Spleen (tissue), 11 donors: Measurements from ENCODE around the gene HRK. TPM values are rescaled to one million over a fixed set of nuclear protein-coding genes. Genes with fewer than 3 reads are reported as not detected.
"Not testable (repeated sequence)": the region's sequence is repeated elsewhere in the genome, so short reads cannot be mapped to it uniquely, and the experiment has no call there.

Experiments
- DNase-seq: peaks from one replicate; pipeline ENCODE4 v3.0.0-alpha.2; 2020
- H3K27ac ChIP-seq, 8 donors: fragments of 200-600 bp; sonication (generic) in 7 of 8; 1 replicate in 4 of 8; 2 replicates in 4 of 8; pipeline versions ENCODE4 v1.5.0 to v1.8.0; 2016 to 2021; ENCODE audit warnings: inconsistent platforms in 4 of 8, mild to moderate bottlenecking in 4 of 8, moderate library complexity in 1 of 8
- H3K27me3 ChIP-seq, 7 donors: fragments of 200-600 bp; sonication (generic) in 6 of 7; replicated peaks in 1 of 7; 1 replicate in 4 of 7; 2 replicates in 3 of 7; pipeline versions ENCODE4 v1.5.0 to v1.8.0; 2016 to 2021; ENCODE audit warnings: inconsistent platforms in 3 of 7, mild to moderate bottlenecking in 1 of 7
- H3K36me3 ChIP-seq, 6 donors: fragments of 200-600 bp; sonication (generic) in 5 of 6; 1 replicate in 4 of 6; 2 replicates in 2 of 6; pipeline versions ENCODE4 v1.5.0 to v1.8.0; 2016 to 2021; ENCODE audit warnings: inconsistent platforms in 2 of 6
- H3K4me1 ChIP-seq, 6 donors: fragments of 200-600 bp; sonication (generic) in 5 of 6; 1 replicate in 3 of 6; 2 replicates in 3 of 6; pipeline versions ENCODE4 v1.5.0 to v1.8.0; 2016 to 2021; ENCODE audit warnings: inconsistent platforms in 3 of 6
- H3K4me3 ChIP-seq, 8 donors: fragments of 200-600 bp; sonication (generic) in 7 of 8; 1 replicate in 4 of 8; 2 replicates in 4 of 8; pipeline versions ENCODE4 v1.5.0 to v1.8.0; 2016 to 2021; ENCODE audit warnings: inconsistent platforms in 4 of 8, mild to moderate bottlenecking in 4 of 8, moderate library complexity in 2 of 8
- H3K9me3 ChIP-seq, 8 donors: fragments of 200-600 bp; sonication (generic) in 7 of 8; 1 replicate in 4 of 8; 2 replicates in 4 of 8; pipeline versions ENCODE4 v1.5.0 to v1.8.0; 2016 to 2021; ENCODE audit warnings: inconsistent platforms in 4 of 8
- POLR2A ChIP-seq, 3 donors: fragments of 450-650 bp; IDR thresholded peaks; one replicate each; pipeline ENCODE4 v1.5.1; 2017; ENCODE audit warnings: antibody characterized with exemption in 3 of 3, mild to moderate bottlenecking in 1 of 3
- POLR2AphosphoS5 ChIP-seq, 3 donors: sonication (generic); formaldehyde crosslinking; IDR thresholded peaks; one replicate each; pipeline ENCODE4 v1.5.1; 2017; ENCODE audit warnings: antibody characterized with exemption in 3 of 3
- WGBS, 5 donors: extraction: QIAGEN DNeasy Blood & Tissue Kit in 3 of 5; methylation state at CpG; one replicate each; pipeline versions ENCODE4 v1.1.5 to v1.1.7; 2013 to 2018; 5-methylcytosine and 5-hydroxymethylcytosine counted together
- intact Hi-C: fragments of 100-400 bp; cut with DNase I; formaldehyde crosslinking; loops from one replicate; pipeline ENCODE4 v1.15.0; 2023; ENCODE audit warnings: low total_unique reads
- polyA plus RNA-seq, 3 donors: library from polyadenylated mRNA; stranded (reverse); fragments of 200-250 nt; gene quantifications; one replicate each; pipeline ENCODE4 v1.2.1, GENCODE V29; 2013
- total RNA-seq, 7 donors: library from RNA; depleted of rRNA in 3 of 7; stranded (reverse); fragments of >200 nt in 3 of 7; fragmentation: NEBNext Ultra II Directional in 4 of 7; extraction: Animal tissue kit (Norgen Biotek cat#: 25700) in 4 of 7; gene quantifications; one replicate each; pipeline versions ENCODE4 v1.1.0 to v1.2.1, GENCODE V29; 2016 to 2021
- TF ChIP-seq, protein P1 (sequence below), 11 experiments: fragments of 200-600 bp in 7 of 11; fragments of 450-650 bp in 4 of 11; sonication (generic) in 4 of 11; IDR thresholded peaks in 8 of 11; conservative IDR thresholded peaks in 3 of 11; 1 replicate in 7 of 11; 2 replicates in 4 of 11; pipeline versions ENCODE4 v1.4.0 to v1.8.0; 2016 to 2021; ENCODE audit warnings: antibody characterized with exemption in 11 of 11, inconsistent platforms in 4 of 11, mild to moderate bottlenecking in 1 of 11
- donor health status: healthy with polysubstance abuse.
- donor health status: DM: no; HTN: no; CAD: no; lungs with moderate emphysema.
- donor health status: DM: no; HTN: no; CAD: no.
- donor health status: Bipolar disorder and iron deficiency.
- donor health status: healthy.
- donor health status: DM: no; HTN: no; CAD: no.
- donor health status: DM: yes; HTN: yes; CAD: no.

HRK gene
- total and polyA plus RNA-seq, 10 donors: 0.07 to 0.76 (median 0.37) TPM; not detected in 1

DNA sequence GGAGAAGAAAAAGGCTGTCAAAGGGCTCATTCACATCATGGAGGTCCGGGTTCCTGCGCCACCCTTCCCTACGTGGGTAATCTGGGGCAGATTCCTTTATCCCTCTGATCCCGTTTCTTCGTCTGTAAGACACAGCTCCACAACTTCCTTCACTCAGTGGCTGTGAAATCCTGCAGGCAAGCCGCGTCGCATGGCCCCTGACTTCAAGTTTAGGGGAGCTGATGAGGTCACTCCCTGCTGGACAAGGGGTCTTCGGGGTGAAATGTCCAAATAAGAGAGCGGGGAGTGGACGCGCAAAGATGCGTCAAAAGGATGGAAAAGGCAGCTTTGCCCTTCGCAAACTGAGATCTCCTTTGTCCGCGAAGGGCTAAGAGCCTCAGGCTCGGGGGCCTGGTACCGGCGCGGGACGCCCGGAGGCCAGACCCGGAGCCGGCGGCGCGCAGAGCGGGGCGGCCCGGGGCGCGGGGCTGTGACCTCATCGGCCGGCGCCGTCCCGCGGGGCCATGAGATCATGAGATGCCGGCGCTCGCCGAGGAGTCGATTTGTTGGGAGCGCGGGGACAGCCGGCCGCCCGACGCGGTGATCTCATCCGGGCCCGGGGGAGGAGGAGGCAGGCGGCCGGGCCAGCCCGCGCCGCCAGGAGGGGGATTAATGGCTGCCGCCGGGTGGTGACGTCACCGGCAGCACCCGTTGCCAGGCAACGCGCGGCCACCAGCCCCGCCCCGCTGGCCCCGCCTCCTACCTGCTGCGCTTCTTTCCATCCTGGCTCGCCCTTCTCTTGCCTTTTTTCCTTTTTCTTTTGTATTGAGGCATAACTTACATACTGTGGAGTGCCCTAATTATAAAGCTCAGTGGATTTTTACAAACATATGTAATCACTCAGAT, 62.1 kb downstream of the HRK start:
- intact Hi-C loops: no loop called here
- TF ChIP-seq POLR2A (IDR thresholded peaks at IDR 0.05) (peak in 2 of 3 donors; percentile 15 to 21), POLR2AphosphoS5 (IDR thresholded peaks at IDR 0.05) (peak; percentile 66 to 79 (median 78))
- TF ChIP-seq, protein P1, sequence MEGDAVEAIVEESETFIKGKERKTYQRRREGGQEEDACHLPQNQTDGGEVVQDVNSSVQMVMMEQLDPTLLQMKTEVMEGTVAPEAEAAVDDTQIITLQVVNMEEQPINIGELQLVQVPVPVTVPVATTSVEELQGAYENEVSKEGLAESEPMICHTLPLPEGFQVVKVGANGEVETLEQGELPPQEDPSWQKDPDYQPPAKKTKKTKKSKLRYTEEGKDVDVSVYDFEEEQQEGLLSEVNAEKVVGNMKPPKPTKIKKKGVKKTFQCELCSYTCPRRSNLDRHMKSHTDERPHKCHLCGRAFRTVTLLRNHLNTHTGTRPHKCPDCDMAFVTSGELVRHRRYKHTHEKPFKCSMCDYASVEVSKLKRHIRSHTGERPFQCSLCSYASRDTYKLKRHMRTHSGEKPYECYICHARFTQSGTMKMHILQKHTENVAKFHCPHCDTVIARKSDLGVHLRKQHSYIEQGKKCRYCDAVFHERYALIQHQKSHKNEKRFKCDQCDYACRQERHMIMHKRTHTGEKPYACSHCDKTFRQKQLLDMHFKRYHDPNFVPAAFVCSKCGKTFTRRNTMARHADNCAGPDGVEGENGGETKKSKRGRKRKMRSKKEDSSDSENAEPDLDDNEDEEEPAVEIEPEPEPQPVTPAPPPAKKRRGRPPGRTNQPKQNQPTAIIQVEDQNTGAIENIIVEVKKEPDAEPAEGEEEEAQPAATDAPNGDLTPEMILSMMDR (IDR thresholded peaks at IDR 0.05 in 8 of 11, conservative IDR thresholded peaks at IDR 0.05 in 3 of 11): peak in 3 of 11 experiments; percentile 19 to 55 (median 54)
- 0 to 3% (median 1%) methylated on average over 35 to 70 of the region's 70 CpGs for WGBS, 5 donors
- DNase-seq: peak; percentile 95
- Histone ChIP-seq H3K27ac (peak overlapping the region; percentile 75 to 93 (median 90)), H3K36me3 (no peaks in the 10 kb centered on the region), H3K27me3 (no peaks in the 10 kb centered on the region), H3K4me3 (peak overlapping the region; percentile 44 to 84 (median 72)), H3K9me3 (peaks cover 0 to under 1% (median 0%) of the 10 kb centered on the region in 8 donors), H3K4me1 (peaks cover 13 to 28% (median 22%) of the 10 kb centered on the region in 6 donors)

DNA sequence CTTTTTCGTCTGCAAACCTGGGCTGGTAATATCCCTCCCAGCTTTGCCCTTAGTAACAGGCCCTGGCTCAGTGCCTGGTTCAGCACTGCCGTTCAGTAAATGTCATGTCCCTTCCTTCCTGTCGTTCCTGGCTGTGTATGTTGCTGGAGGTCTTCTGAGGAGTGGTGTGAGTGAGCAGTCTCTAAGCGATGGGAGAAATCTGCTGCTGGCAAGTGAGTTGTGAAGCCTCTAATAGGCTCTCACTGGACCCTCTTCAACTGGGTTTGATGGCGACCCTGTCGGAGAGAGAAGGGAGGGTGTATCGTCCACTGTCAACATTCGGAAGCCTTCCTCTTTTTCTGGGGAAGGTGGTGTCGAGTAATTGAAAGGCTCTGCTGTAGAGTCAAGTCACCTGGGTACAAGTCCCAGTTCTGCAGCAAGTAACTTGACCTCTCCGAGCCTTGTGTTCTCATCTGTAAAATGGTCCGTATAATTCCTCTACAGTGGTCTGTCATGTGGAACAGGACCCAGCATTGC, 62.8 kb downstream of the HRK start:
- Histone ChIP-seq H3K27me3 (no peaks in the 10 kb centered on the region), H3K36me3 (no peaks in the 10 kb centered on the region), H3K9me3 (no peaks in the 10 kb centered on the region), H3K4me3 (peak overlapping the region; percentile 44 to 84 (median 72)), H3K4me1 (peaks cover 13 to 28% (median 22%) of the 10 kb centered on the region in 6 donors), H3K27ac (peak overlapping the region; percentile 75 to 93 (median 90))
- WGBS, 5 donors: 6 to 21% (median 11%) methylated on average over 11 of the region's 11 CpGs
- intact Hi-C loops: no loop called here
- peak; percentile 73 for DNase-seq
- TF ChIP-seq, protein P1 (IDR thresholded peaks at IDR 0.05 in 8 of 11, conservative IDR thresholded peaks at IDR 0.05 in 3 of 11): no peak
- peak in 1 of 3 donors; percentile 67 for TF ChIP-seq POLR2AphosphoS5 (IDR thresholded peaks at IDR 0.05)

GRCh38 chr12:116814766-116815165, 66.5 kb downstream of the HRK start:
- H3K9me3 ChIP-seq, intact Hi-C loops, DNase-seq, H3K27ac ChIP-seq, H3K4me3 ChIP-seq, H3K36me3 ChIP-seq, H3K27me3 ChIP-seq: not testable (repeated sequence)
- H3K4me1 ChIP-seq: peaks cover 13 to 22% (median 18%) of the 10 kb centered on the region in 6 donors
- WGBS, 5 donors: 75 to 89% (median 85%) methylated on average over 10 of the region's 10 CpGs

DNA sequence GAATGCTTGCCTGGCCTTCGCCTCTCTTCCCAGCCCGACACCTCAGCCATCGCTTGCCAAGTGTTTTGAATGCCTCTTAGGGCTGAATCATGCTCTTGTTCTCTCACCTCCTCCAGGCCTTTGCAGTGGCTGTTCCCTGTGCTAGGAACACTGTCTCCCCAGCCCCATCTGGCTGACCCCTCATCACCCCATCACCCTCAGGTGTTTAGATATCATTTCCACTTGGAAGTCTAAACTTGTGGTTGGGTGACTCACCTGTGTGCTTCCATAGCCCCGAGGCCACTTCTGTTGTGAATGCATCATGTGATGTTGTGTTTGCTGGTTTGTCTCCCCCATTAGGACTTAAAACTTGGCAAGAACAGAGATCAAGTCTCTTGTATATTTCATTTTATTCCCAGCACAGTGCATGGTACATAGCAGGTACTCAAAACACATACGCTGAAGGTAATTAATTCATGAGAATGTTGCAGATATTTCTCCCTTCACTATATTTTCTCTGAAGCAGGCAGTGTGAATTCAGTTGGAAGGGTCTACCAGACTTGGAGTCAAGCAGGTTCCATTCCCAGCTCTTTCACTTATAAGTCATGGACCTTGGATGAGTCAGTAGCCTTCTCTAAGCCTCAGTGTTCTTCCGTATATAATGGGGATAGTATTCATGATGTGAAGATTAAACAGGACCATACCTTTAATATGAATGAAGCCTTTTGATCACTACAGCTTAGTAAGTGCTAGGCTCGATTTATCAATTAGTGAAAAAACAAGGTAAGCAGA, 67.8 kb downstream of the HRK start:
- peaks cover 6 to 12% (median 9%) of the 10 kb centered on the region in 6 donors for H3K4me1 ChIP-seq
- DNase-seq: no peak
- H3K9me3 ChIP-seq: no peaks in the 10 kb centered on the region
- no peak overlapping the region for H3K27ac ChIP-seq
- no peak overlapping the region for H3K4me3 ChIP-seq
- no peaks in the 10 kb centered on the region for H3K36me3 ChIP-seq
- intact Hi-C loops: no loop called here
- no peak for TF ChIP-seq POLR2AphosphoS5 (IDR thresholded peaks at IDR 0.05)
- TF ChIP-seq, protein P1 (IDR thresholded peaks at IDR 0.05 in 8 of 11, conservative IDR thresholded peaks at IDR 0.05 in 3 of 11): no peak
- no peak for TF ChIP-seq POLR2A (IDR thresholded peaks at IDR 0.05)
- 89 to 96% (median 96%) methylated on average over 7 of the region's 7 CpGs for WGBS, 5 donors
- H3K27me3 ChIP-seq: no peaks in the 10 kb centered on the region
